LHCN-M2 (cell line): ENCODE results near the gene RCOR1. TPM values are rescaled to one million over a fixed set of nuclear protein-coding genes. Genes with fewer than 3 reads are reported as not detected.
A peak's percentile ranks its signal among the peaks of the same experiment; 100 is the strongest.

Source experiments
- DNase-seq: peaks from one replicate; pipeline ENCODE4 v3.0.0-alpha.2; 2012; ENCODE audit warnings: low read depth
- total RNA-seq: library from RNA; depleted of rRNA; stranded (reverse); fragments of >200 nt; gene quantifications from 2 replicates; pipeline ENCODE4 v1.2.3, GENCODE V29; 2014; rRNA removed

RCOR1 gene
- total RNA-seq, 1 experiment from 2014 or later, result 18.7 TPM

DNA sequence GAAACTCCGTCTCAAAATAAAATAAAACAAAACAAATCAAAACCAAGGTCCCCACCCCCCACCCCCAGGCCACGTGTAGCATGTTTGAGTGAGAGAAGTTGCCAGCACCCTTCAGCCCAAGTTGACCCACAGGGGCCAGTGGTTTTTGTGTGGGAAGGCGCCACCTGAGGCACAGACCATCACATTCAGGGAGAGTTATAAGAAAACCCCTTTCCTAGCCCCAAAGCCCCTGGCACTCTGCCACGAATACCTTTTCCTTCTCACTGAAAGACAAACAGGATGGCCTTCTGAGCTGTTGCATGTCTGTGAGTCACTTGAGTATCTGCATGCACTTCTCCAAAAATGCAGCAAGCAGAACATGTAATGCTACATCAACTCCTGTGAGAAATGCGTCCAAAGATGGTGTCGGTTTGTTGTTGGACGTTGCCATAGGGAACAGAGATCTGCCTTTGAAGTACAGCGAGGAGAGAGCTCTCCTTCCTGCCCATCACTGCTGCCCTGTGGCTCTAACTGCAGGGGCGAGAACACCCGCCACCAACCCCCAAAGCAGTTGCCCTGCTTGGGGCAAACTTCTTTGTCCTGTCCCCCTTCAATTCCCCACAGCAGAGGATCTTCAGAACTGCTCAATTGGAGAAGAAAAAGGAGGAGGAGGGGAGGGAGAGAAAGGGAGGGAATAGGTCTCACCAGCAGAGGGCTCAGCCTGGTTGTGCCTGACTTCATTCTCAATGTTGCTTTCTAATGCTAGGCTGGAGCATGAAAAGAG lies 182.1 kb downstream of the RCOR1 start:
- DNase-seq, result peak; percentile 59

DNA sequence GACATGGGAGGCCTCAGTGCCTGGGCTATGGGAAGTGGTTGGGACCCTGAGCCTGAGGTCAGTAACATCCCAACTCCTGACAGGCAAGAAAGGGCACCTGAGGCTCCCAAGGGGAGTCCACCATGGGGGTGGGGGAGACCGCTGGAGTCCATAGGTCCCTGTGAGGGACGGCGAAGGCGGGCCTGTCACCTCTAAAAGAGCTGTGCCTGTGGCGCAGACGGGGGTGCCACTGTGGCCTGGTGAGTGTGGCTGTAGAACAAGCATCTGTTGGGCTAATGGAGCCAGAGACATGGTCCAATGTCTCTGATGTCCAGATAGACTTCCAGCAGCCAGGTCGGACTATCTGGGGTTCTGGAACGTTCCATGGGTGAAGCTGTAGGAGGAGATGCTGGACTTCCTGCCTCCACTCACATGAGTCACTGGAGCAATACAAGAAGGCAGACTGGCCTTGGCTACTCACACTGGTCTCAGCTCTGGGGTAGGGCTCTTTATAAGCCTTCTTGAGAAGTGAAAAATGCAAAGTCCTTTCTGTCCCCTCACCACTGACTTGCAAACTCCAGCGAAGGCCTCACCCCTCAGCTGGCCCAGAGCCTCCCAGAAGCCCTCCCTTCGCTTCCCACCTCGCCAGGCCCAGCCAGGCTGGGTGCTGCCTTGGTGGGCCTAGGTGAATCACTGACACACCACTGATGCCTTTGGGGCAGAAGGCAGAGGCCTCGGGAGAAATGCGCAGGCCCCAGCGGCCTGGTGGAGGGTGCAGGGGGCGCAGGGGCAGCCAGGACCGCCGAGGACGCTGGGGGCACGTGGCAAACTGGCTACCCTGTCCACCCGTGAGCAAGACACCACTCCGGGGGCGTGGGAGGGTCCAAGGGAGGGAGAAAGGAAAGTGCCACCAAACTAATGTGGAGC lies 183.7 kb downstream of the RCOR1 start:
- DNase-seq, result peak; percentile 51

- peak; percentile 51 for DNase-seq
Measured at GRCh38 chr14:102776761-102777710, 184.6 kb downstream of the RCOR1 start, which contains the start of gene TRAF3. TRAF3 (plus strand) TSS chr14:102777449; CDS start chr14:102870202, 92,753 bp downstream.

DNA sequence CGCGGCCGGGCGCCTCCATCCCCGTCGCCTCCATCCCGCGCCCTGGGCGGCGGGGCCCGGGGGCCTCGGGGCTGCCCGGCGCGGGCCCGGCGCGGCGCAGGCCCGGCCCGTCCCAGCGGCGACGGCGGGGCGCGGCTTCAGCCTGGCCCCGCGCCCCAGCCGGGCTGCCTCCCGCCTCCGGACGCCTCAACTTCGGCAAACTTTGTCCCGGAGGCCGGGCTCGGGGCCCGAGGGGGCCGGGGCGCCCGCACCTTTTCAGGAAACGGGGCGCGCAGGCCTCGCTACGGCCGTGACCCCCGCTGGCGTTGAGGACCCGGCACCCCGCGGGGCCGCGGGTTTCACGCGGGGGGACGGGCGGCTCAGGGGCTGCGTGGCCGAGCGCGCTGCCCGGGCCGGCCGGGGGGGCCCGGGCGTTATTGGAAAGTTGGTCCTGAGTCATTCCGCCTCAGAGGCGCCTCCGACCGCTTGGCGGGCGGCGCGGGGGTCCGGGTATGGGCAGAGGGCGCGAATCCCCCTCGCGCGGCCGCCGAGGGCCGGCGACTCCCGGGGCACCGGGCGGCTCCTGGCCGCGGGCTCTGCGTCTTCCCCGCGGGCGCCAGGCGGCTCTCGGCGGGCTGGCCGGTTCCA lies 185.4 kb downstream of the RCOR1 start:
- peak; percentile 4 for DNase-seq

GRCh38 chr14:102778338-102779083 lies 186.1 kb downstream of the RCOR1 start:
- DNase-seq, result peak; percentile 30

GRCh38 chr14:102779084-102779462 lies 186.6 kb downstream of the RCOR1 start:
- peak; percentile 13 for DNase-seq

DNA sequence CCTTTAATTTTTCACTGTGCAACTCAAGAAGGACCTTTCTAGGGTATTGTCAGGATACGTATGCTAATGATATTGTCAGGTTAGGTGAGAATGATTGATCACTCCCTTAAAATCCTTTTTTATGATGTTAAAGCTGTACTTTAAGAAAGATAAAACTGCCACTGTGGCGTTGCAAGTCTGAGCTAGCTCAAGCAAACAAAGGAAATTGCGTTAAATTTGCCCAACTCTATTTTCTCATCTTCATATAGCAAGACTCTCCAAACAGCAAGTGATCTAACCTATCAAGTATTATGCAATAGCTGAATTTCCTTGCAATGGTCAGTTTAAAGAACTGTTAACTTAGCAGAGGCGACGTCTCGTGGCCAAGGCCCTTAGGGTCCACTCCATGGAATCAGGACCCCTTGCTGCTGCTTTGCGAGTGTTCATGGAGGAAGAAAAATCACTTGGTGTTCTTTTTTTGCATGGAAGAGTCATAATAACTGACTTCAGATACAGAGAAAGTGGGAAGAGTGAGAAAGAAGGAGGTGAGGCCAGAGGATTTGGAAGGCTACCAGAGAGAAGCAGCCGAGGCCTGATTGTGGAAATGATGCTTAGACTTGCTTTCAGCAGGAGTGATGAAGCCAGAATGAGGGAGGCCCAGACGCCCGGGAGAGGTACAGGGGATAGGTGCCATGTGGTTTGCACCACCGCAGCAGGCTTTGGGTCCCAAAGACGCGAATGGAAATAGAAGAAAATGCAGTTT lies 187.3 kb downstream of the RCOR1 start:
- no peak for DNase-seq

Other genes starting within 250 kb of the RCOR1 start
- gene CINP, start 229.8 kb upstream of the RCOR1 start, total RNA-seq, result 48.4 and 64.4 TPM in 2 replicates
- gene TECPR2, start 229.7 kb upstream of the RCOR1 start, total RNA-seq, result 20.4 and 21.7 TPM in 2 replicates
- 38.9 and 49.8 TPM in 2 replicates for gene ANKRD9, start 82.9 kb upstream of the RCOR1 start, total RNA-seq
- gene TRAF3, start 184.8 kb downstream of the RCOR1 start, total RNA-seq, result 15.9 and 17.0 TPM in 2 replicates